GM12878 (cell line): ENCODE measurements around the gene AGPAT2.

Experiments
- CHD1 ChIP-seq: IDR thresholded peaks from 2 replicates; pipeline ENCODE4 v1.6.1; 2012; ENCODE audit warnings: low read depth, low read length, improper control_type of control experiment
- CREB1 ChIP-seq: IDR thresholded peaks from 2 replicates; pipeline ENCODE4 v1.6.1; 2012; ENCODE audit warnings: low read depth, mild to moderate bottlenecking, inconsistent platforms
- DPF2 ChIP-seq: fragments of 450-650 bp; IDR thresholded peaks from 2 replicates; pipeline ENCODE4 v1.6.1; 2017; ENCODE audit warnings: mild to moderate bottlenecking
- EZH2 ChIP-seq: IDR thresholded peaks from 2 replicates; pipeline ENCODE4 v1.6.1; 2012; ENCODE audit warnings: low read depth, mild to moderate bottlenecking, control low read depth, inconsistent platforms, low read length, borderline replicate concordance; ENCODE audit not compliant: control insufficient read depth
- IRF3 ChIP-seq: fragments of 450-650 bp; IDR thresholded peaks from 2 replicates; pipeline ENCODE4 v1.6.1; 2014; ENCODE audit warnings: mild to moderate bottlenecking
- POLR2A ChIP-seq: IDR thresholded peaks from 2 replicates; pipeline ENCODE4 v1.6.1; 2011; ENCODE audit warnings: low read depth, mild to moderate bottlenecking, low read length
- POLR2AphosphoS5 ChIP-seq: IDR thresholded peaks from 2 replicates; pipeline ENCODE4 v1.6.1; 2011; ENCODE audit warnings: mild to moderate bottlenecking, low read length, inconsistent platforms
- REST ChIP-seq: IDR thresholded peaks from 2 replicates; pipeline ENCODE4 v1.6.1; 2012; ENCODE audit warnings: mild to moderate bottlenecking, low read depth, low read length
- YY1 ChIP-seq: IDR thresholded peaks from 2 replicates; pipeline ENCODE4 v1.6.1; 2011; ENCODE audit warnings: low read depth, mild to moderate bottlenecking, low read length
- TF ChIP-seq, protein P1 (sequence below), 3 experiments: IDR thresholded peaks in 2 of 3; conservative IDR thresholded peaks in 1 of 3; 2 replicates each; pipeline ENCODE4 v1.5.1; 2011; ENCODE audit warnings: low read depth in 3 of 3, low read length in 3 of 3, mild to moderate bottlenecking in 3 of 3, control low read depth in 2 of 3, moderate library complexity in 2 of 3, inconsistent platforms in 1 of 3, mixed read lengths in 1 of 3; ENCODE audit not compliant: control insufficient read depth in 2 of 3, insufficient read depth in 1 of 3; ENCODE audit errors: extremely low read depth in 1 of 3

- TF ChIP-seq YY1: no peak
- TF ChIP-seq CREB1: no peak
- no peak for TF ChIP-seq DPF2
- TF ChIP-seq, protein P1, sequence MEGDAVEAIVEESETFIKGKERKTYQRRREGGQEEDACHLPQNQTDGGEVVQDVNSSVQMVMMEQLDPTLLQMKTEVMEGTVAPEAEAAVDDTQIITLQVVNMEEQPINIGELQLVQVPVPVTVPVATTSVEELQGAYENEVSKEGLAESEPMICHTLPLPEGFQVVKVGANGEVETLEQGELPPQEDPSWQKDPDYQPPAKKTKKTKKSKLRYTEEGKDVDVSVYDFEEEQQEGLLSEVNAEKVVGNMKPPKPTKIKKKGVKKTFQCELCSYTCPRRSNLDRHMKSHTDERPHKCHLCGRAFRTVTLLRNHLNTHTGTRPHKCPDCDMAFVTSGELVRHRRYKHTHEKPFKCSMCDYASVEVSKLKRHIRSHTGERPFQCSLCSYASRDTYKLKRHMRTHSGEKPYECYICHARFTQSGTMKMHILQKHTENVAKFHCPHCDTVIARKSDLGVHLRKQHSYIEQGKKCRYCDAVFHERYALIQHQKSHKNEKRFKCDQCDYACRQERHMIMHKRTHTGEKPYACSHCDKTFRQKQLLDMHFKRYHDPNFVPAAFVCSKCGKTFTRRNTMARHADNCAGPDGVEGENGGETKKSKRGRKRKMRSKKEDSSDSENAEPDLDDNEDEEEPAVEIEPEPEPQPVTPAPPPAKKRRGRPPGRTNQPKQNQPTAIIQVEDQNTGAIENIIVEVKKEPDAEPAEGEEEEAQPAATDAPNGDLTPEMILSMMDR (IDR thresholded peaks at IDR 0.05 in 2 of 3, conservative IDR thresholded peaks at IDR 0.05 in 1 of 3; ENCODE audit: control insufficient read depth in 2 of 3, extremely low read depth in 1 of 3, insufficient read depth in 1 of 3, low read depth in 3 of 3, low read length in 3 of 3): no peak
- TF ChIP-seq POLR2AphosphoS5: no peak
- TF ChIP-seq POLR2A: no peak
- TF ChIP-seq EZH2: no peak
- no peak for TF ChIP-seq REST
- no peak for TF ChIP-seq IRF3
- TF ChIP-seq CHD1: no peak
These were observed 23.3 kb upstream of the AGPAT2 start for GRCh38 chr9:136710543-136710942.
